Effector memory CD4-positive, alpha-beta T cell (primary cell): Measurements from ENCODE around the gene RPLP2.

Source experiments
- DNase-seq, 3 donors: peaks; one replicate each; pipeline ENCODE4 v3.0.0-alpha.2; 2020
- H3K27ac ChIP-seq: 2 replicates; pipeline ENCODE4 v1.7.0; 2013; ENCODE audit warnings: mild to moderate bottlenecking, low read length, moderate library complexity; ENCODE audit not compliant: insufficient read depth, poor library complexity, severe bottlenecking
- H3K27me3 ChIP-seq: replicated peaks from 2 replicates; pipeline ENCODE4 v1.7.0; 2013; ENCODE audit warnings: mild to moderate bottlenecking, low read length; ENCODE audit not compliant: insufficient read depth, control insufficient read depth, poor library complexity, severe bottlenecking
- H3K36me3 ChIP-seq: 2 replicates; pipeline ENCODE4 v1.7.0; 2013; ENCODE audit warnings: mild to moderate bottlenecking, low read length, moderate library complexity; ENCODE audit not compliant: control insufficient read depth, insufficient read depth
- H3K4me1 ChIP-seq: 2 replicates; pipeline ENCODE4 v1.7.0; 2013; ENCODE audit warnings: low read length, mild to moderate bottlenecking; ENCODE audit not compliant: control insufficient read depth, insufficient read depth, poor library complexity, severe bottlenecking
- H3K4me3 ChIP-seq: 2 replicates; pipeline ENCODE4 v1.7.0; 2013; ENCODE audit warnings: low read length, low read depth, mild to moderate bottlenecking; ENCODE audit not compliant: insufficient read depth, poor library complexity, severe bottlenecking
- H3K9me3 ChIP-seq: 2 replicates; pipeline ENCODE4 v1.7.0; 2013; ENCODE audit warnings: mild to moderate bottlenecking, low read length, moderate library complexity; ENCODE audit not compliant: control insufficient read depth

Gene RPLP2

DNA sequence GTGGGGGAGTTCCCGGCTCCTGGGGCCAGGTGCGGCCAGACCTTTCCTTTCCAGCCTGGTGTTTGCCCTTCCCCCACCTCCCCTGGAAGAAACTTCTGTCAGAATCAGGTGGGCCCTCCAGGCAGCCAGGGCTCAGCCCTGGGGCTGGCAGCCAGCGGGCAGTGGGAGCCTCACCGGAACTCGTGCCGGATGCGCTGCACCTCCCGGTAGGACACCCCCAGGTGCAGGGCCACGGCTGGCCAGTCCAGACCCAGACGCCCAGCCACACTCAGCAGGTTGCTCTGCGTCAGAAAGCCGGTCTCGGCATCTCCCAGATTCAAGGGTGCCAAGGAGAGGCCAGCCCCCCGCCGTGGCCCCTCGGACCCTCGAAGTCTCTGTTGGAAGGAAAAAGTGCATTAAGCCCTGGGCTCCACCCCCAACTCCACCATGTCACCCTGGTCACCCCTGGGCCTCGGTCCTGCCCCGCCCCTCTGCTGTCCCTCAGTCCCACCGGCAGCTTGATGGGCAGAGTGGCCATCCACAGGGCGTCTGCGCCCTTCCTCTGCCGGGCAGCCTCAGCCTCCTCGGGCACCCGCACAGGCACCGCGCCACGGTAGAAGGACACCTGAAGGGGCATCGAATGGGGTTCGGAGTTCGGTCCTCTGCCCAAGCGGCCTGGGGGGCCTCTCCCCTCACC lies 10.0 kb upstream of the RPLP2 start:
- Histone ChIP-seq H3K4me1 (peaks cover 34% of the 10 kb centered on the region), H3K27ac (no peak overlapping the region), H3K27me3 (no peaks in the 10 kb centered on the region), H3K36me3 (peaks cover 13% of the 10 kb centered on the region), H3K9me3 (no peaks in the 10 kb centered on the region), H3K4me3 (no peak overlapping the region)
- DNase-seq = no peak

DNA sequence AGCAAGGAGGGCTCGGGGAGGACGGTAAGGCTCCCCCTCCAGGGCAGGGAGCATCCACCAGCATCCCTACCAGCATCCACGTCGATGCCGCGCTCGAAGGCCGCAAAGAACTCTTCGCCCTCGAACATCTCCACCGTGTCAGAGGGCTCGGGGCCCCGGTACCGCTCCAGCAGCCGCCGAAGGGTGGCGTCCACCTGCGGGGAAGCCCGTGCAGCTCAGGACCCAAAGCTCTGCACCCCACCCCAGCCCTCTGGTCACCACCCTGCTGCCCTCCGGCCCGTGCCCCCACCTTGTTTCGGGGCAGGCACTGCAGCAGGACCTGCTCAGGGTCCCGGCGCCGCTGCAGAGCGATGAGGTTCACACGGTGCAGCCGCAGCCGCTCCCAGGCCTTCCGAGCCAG lies 9.3 kb upstream of the RPLP2 start:
- H3K4me3 ChIP-seq = no peak overlapping the region
- peaks cover 33% of the 10 kb centered on the region for H3K4me1 ChIP-seq
- no peaks in the 10 kb centered on the region for H3K9me3 ChIP-seq
- no peak overlapping the region for H3K27ac ChIP-seq
- DNase-seq = no peak
- H3K27me3 ChIP-seq = no peaks in the 10 kb centered on the region
- peaks cover 13% of the 10 kb centered on the region for H3K36me3 ChIP-seq

DNA sequence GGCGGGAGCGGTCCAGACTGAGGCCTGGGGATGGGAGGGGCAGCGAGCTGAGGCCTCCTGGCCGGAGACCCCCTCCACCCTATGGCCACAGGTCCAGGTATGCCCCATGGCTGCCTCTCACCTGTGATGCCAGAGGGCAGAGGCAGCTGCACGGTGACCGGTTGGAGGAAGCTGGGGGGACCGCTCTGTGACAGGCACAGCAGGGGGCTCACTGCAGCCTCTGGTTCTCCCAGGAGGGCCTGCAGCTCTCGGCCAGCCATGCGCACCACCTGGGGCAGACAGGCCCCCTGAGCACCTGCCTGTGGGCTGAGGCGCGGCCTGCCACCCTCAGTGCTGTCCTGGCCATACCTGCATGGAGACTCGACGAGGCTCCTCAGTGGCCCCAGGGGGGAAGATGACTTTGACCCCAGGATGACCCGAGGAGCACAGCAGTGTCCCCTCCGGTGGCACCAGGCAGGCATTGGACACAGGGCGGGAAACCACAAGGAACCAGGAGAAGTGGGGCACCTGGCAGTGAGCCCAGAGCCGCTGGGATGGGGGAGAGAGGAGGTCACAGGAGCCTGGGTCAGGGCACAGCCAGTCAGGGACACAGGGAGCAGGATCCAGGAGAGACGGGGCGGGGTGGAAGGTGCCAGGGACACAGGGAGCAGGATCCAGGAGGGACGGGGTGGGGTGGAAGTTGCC lies 8.5 kb upstream of the RPLP2 start:
- Histone ChIP-seq H3K27me3 (no peaks in the 10 kb centered on the region), H3K4me3 (no peak overlapping the region), H3K4me1 (peaks cover 30% of the 10 kb centered on the region), H3K27ac (no peak overlapping the region), H3K36me3 (peaks cover 13% of the 10 kb centered on the region), H3K9me3 (no peaks in the 10 kb centered on the region)
- no peak for DNase-seq

DNA sequence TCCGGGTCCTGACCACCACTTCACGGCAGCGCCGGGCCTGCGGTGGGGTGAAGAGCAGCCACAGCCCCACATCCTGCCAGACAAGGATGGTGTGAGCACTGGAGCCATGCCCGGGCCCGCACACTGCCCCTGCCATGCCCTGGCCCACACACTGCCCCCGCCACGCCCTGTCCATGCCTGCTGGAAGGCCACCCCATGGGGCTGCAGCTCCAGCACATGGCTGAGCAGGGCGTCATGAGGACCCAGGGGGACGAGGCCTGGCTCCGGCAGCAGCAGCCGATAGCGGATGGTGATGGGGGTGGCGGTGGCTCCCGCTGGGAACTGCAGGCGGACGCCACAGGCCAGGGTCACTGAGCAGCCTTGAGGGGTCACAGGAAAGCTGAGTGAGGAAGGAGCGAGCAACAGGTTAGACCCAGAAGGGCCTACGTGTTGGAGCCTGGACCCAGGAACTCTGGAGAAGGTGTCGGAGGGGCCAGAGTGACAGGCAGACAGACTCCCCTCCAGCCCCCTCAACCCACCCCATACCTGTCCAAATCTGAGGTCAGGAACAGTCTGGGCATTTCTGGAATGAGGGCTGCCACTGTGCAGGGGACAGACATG lies 7.6 kb upstream of the RPLP2 start:
- Histone ChIP-seq H3K4me3 (no peak overlapping the region), H3K9me3 (no peaks in the 10 kb centered on the region), H3K36me3 (peaks cover 13% of the 10 kb centered on the region), H3K27me3 (no peaks in the 10 kb centered on the region), H3K4me1 (peaks cover 21% of the 10 kb centered on the region), H3K27ac (no peak overlapping the region)
- no peak for DNase-seq

DNA sequence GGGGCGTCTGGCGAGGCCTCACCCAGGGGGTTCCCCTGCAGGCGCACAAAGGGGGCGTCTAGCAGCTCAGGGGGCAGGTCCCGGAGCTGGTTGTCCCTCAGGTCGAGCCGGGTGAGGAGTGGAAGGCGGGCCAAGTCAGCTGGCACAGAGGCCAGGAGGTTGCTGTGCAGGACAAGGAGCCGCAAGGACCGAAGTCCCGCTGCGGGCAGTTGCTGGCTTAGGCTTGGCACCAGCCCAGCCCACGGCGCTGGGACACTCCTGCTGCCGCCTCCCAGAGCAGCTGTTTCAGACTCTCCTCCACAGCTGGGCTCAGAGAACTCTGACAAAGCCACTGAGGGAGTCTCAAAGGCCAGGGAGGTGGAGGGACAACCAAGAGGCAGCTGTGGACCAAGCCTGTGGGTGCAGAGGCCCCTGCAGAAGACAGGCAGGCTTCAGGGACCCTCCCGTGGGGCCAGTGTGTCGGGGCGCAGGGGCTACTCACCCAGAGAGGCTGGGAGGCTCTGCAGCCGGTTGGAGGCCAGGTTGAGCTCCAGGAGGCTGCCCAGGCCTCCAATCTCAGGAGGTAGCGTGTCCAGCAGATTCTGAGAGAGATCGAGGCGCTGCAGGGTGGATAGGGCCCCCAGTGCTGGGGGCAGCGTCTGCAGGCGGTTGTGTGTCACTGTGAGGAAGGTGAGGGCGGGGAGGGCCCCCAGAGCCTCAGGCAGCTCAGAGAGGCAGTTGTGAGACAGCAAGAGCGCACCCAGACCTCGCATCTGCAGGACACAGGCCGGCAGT lies 6.9 kb upstream of the RPLP2 start:
- Histone ChIP-seq H3K4me3 (no peak overlapping the region), H3K27me3 (no peaks in the 10 kb centered on the region), H3K4me1 (peaks cover 15% of the 10 kb centered on the region), H3K27ac (no peak overlapping the region), H3K9me3 (no peaks in the 10 kb centered on the region), H3K36me3 (peaks cover 13% of the 10 kb centered on the region)
- no peak for DNase-seq

DNA sequence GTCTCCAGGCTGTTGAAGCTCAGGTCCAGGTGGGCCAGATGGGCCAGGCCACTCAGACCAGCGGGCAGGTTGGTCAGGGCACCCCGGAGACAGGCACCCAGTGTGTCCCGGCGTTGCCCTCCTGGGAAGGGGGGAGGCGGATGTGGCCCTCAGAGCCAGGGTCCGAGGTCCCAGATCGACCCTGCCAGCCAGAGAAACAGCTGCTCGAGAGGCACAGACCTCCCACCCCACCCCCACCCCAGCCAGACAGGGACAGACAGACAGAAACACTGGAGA lies 6.4 kb upstream of the RPLP2 start:
- Histone ChIP-seq H3K9me3 (no peaks in the 10 kb centered on the region), H3K27ac (no peak overlapping the region), H3K36me3 (peaks cover 13% of the 10 kb centered on the region), H3K4me1 (peaks cover 16% of the 10 kb centered on the region), H3K27me3 (no peaks in the 10 kb centered on the region), H3K4me3 (no peak overlapping the region)
- DNase-seq = no peak

DNA sequence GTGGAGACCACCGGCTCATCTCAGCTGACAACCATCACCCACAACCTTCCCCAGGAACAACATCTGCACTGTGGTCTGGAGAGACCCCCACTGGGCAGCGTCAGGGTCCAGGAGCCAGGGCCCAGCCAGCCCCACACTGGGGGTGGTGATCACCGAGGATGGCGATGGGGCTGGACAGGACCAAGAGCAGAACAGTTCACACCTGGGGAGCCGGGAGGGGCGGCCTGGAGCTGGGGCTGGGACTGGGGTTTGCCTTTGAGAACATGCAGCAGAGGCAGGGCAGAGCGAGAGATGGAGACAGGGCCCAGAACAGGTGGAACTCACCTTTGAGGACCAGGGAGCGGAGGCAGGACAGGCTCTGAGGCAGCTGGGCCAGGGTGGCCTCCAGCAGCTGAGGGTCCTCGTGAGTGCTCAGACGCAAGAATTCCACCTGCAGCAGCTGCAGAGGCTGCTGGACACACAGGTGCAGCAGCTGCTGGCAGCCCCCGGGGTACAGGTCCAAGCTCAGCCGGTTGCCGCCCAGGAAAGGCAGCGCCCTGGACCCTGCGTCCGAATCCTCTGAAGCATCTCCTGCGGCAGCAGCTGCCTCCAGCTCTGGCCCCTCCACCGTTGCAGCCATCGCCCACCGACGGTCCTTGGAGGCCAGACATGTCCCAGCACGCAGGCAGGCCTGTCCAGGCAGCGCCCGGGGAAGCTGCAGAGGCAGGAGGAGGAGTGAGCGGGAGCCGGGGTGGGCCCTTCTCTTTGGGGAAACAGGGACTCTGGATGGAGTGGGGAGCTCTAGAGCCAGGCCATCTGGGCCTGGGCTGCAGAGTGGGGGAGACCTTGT lies 5.8 kb upstream of the RPLP2 start:
- H3K27ac ChIP-seq = peak overlapping the region; percentile 77
- H3K36me3 ChIP-seq = peaks cover 13% of the 10 kb centered on the region
- no peak for DNase-seq
- peaks cover 22% of the 10 kb centered on the region for H3K4me1 ChIP-seq
- peak overlapping the region; percentile 75 for H3K4me3 ChIP-seq
- H3K9me3 ChIP-seq = no peaks in the 10 kb centered on the region
- H3K27me3 ChIP-seq = no peaks in the 10 kb centered on the region

DNA sequence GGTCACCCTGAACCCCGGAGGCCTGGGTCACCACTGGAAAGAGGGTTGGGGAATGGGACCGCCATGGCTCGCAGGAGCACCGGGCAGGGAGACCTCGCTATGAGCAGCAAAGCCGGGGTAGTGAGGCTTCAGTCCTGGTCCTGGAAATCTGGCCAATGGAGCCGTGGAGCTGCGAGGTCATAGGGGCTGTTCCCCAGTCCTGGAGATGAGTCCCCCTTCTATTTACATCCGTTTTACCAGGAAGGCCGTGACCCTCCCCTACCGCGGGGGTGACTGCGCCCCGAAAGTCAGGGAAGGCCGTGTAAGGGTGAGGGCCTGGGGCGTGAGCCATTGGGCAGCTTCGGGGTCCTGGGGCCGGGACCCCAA lies 5.2 kb upstream of the RPLP2 start:
- DNase-seq = no peak
- Histone ChIP-seq H3K36me3 (peaks cover 13% of the 10 kb centered on the region), H3K27ac (peak overlapping the region; percentile 77), H3K27me3 (no peaks in the 10 kb centered on the region), H3K9me3 (no peaks in the 10 kb centered on the region), H3K4me1 (peaks cover 24% of the 10 kb centered on the region), H3K4me3 (peak overlapping the region; percentile 75)

DNA sequence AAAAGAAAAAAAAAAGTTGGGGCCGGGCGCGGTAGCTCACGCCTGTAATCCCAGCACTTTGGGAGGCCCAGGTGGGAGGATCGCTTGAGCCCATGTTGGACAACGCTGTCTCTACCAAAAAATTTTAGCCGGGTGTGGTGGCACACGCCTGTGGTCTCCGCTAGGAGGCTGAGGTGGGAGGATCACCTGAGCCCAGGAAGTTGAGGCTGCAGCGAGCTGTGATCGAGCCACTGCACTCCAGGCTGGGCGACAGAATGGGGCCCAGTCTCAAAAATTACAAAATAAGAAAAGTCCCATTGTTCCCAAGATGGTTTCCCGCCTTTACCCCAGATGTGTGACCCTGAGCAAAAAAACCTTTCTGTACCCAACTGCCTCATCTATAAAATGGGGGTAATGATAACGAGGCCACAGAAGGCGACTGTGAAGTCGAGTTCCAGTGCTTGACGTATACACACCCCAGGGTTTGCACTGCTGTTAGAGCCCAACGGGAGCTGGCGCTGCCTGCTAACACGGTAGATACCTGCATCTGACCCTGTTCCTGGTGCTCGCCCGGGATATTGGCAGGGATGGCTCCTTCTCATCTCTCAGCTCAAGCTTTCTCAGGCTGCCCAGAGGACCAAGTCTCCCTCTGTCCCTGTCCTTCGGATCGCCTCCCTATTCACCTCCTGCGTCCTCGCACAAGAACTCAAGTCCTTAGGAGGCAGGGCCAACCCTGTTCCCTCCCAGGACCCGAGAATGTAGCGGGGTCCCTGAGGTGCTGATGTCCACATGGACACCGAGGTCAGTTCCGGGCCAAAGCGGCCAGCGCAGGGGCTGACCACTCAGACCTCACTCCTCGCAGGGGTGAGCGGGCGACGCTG lies 1.1 kb upstream of the RPLP2 start:
- H3K9me3 ChIP-seq = no peaks in the 10 kb centered on the region
- peaks cover 37% of the 10 kb centered on the region for H3K4me1 ChIP-seq
- H3K36me3 ChIP-seq = peaks cover 26% of the 10 kb centered on the region
- H3K27me3 ChIP-seq = no peaks in the 10 kb centered on the region
- H3K27ac ChIP-seq = peak overlapping the region; percentile 98
- H3K4me3 ChIP-seq = peak overlapping the region; percentile 98
- DNase-seq = peak in 2 of 3 donors; percentile 16 to 36
